ENCODE measurements around the gene TNRC6A.

TNRC6A gene

GRCh38 chr16:24723663-24724062, 5.8 kb upstream of the TNRC6A start:
- Histone ChIP-seq H3K4me1 (ENCODE audit: insufficient read depth, insufficient read length) (no peaks in the 10 kb centered on the region), H3K4me3 (ENCODE audit: insufficient read length, low read depth) (no peak overlapping the region), H3K9me3 (ENCODE audit: insufficient read depth, low read length) (no peaks in the 10 kb centered on the region), H3K36me3 (ENCODE audit: insufficient read depth, insufficient read length, low read length) (no peaks in the 10 kb centered on the region), H3K9ac (ENCODE audit: insufficient read length, low read depth) (no peak overlapping the region), H3K27me3 (ENCODE audit: insufficient read depth, insufficient read length) (no peaks in the 10 kb centered on the region)
- TF ChIP-seq ZNF274 (IDR thresholded peaks at IDR 0.05; ENCODE audit: low read depth, low read length) (no peak), SUZ12 (IDR thresholded peaks at IDR 0.05; ENCODE audit: extremely low read depth, insufficient read depth, insufficient read length) (no peak), YY1 (IDR thresholded peaks at IDR 0.05; ENCODE audit: insufficient read depth, insufficient read length) (no peak)
- no peak for DNase-seq (ENCODE audit: low read depth, low spot score)

DNA sequence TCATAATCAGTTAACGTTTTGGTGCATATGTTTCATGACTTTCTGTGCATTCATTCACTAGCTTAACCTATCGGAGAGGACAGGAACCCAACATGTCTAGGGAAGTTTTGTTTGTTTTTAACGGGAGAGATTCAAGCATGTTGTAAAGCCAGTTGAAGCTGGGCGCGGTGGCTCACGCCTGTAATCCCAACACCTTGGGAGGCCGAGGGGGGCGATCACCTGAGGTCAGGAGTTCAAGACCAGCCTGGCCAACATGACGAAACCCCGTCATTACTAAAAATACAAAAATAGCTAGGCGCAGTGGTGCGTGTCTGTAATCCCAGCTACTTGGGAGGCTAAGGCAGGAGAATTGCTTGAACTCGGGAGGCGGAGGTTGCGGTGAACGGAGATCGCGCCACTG, 1.4 kb upstream of the TNRC6A start:
- Histone ChIP-seq H3K9ac (ENCODE audit: insufficient read length, low read depth) (no peak overlapping the region), H3K36me3 (ENCODE audit: insufficient read depth, insufficient read length, low read length) (peaks cover 19% of the 10 kb centered on the region), H3K9me3 (ENCODE audit: insufficient read depth, low read length) (no peaks in the 10 kb centered on the region), H3K27me3 (ENCODE audit: insufficient read depth, insufficient read length) (no peaks in the 10 kb centered on the region), H3K4me3 (ENCODE audit: insufficient read length, low read depth) (no peak overlapping the region), H3K4me1 (ENCODE audit: insufficient read depth, insufficient read length) (no peaks in the 10 kb centered on the region)
- no peak for DNase-seq (ENCODE audit: low read depth, low spot score)
- TF ChIP-seq YY1 (IDR thresholded peaks at IDR 0.05; ENCODE audit: insufficient read depth, insufficient read length) = no peak
- no peak for TF ChIP-seq SUZ12 (IDR thresholded peaks at IDR 0.05; ENCODE audit: extremely low read depth, insufficient read depth, insufficient read length)
- TF ChIP-seq ZNF274 (IDR thresholded peaks at IDR 0.05; ENCODE audit: low read depth, low read length) = no peak

GRCh38 chr16:24728891-24729242, 584 bp upstream of the TNRC6A start:
- no peaks in the 10 kb centered on the region for H3K4me1 ChIP-seq (ENCODE audit: insufficient read depth, insufficient read length)
- peak overlapping the region; percentile 69 for H3K4me3 ChIP-seq (ENCODE audit: insufficient read length, low read depth)
- H3K36me3 ChIP-seq (ENCODE audit: insufficient read depth, insufficient read length, low read length) = peaks cover 28% of the 10 kb centered on the region
- no peaks in the 10 kb centered on the region for H3K27me3 ChIP-seq (ENCODE audit: insufficient read depth, insufficient read length)
- DNase-seq (ENCODE audit: low read depth, low spot score) = no peak
- H3K9me3 ChIP-seq (ENCODE audit: insufficient read depth, low read length) = no peaks in the 10 kb centered on the region
- TF ChIP-seq YY1 (IDR thresholded peaks at IDR 0.05; ENCODE audit: insufficient read depth, insufficient read length) = no peak
- TF ChIP-seq ZNF274 (IDR thresholded peaks at IDR 0.05; ENCODE audit: low read depth, low read length) = no peak
- no peak for TF ChIP-seq SUZ12 (IDR thresholded peaks at IDR 0.05; ENCODE audit: extremely low read depth, insufficient read depth, insufficient read length)
- H3K9ac ChIP-seq (ENCODE audit: insufficient read length, low read depth) = peak overlapping the region; percentile 78

DNA sequence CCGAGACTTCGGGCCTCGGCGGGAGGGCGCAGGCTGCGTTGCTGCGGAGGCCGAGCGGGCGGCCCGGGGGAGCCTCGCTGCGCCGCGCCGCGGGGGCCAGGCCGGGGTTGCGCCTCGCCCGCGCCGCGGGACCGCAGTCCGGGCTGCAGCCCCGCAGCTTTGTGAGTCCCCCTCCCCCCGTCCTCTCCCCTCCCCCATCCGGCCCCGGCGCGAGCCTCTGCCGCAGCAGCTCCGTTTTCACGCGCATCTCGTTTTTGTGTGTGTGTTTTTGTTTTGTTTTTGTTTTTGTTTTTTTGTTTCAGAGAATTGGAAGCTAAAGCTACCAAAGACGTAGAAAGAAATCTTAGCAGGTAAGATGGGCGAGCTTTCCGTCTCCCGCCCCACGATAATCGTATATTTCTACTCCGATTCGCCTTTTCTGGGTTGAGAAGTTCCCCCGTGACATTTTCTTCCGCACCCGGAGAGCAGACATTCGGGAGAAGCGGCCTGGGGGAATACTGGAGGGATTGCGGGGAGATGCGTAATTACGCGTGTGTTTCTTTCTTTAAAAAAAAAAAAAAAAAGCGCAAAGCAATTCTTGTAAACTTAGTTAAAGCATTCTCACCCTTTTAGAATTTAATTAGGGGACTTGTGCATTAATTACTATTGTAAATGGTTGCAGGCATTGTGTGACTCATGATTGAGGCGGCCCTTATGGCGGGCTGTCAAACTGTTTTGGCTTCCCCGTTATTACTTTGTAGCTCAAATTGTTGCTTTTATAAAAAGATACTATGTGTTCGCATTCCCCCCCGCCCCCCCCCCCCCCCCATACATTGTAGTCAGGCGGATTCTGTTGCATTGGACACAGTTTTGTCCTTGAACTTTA, 732 bp downstream of the TNRC6A start:
- peak overlapping the region; percentile 85 for H3K9ac ChIP-seq (ENCODE audit: insufficient read length, low read depth)
- TF ChIP-seq ZNF274 (IDR thresholded peaks at IDR 0.05; ENCODE audit: low read depth, low read length) = no peak
- no peak for TF ChIP-seq YY1 (IDR thresholded peaks at IDR 0.05; ENCODE audit: insufficient read depth, insufficient read length)
- H3K27me3 ChIP-seq (ENCODE audit: insufficient read depth, insufficient read length) = no peaks in the 10 kb centered on the region
- peak overlapping the region; percentile 69 for H3K4me3 ChIP-seq (ENCODE audit: insufficient read length, low read depth)
- DNase-seq (ENCODE audit: low read depth, low spot score) = no peak
- peaks cover 38% of the 10 kb centered on the region for H3K36me3 ChIP-seq (ENCODE audit: insufficient read depth, insufficient read length, low read length)
- H3K4me1 ChIP-seq (ENCODE audit: insufficient read depth, insufficient read length) = no peaks in the 10 kb centered on the region
- H3K9me3 ChIP-seq (ENCODE audit: insufficient read depth, low read length) = no peaks in the 10 kb centered on the region

DNA sequence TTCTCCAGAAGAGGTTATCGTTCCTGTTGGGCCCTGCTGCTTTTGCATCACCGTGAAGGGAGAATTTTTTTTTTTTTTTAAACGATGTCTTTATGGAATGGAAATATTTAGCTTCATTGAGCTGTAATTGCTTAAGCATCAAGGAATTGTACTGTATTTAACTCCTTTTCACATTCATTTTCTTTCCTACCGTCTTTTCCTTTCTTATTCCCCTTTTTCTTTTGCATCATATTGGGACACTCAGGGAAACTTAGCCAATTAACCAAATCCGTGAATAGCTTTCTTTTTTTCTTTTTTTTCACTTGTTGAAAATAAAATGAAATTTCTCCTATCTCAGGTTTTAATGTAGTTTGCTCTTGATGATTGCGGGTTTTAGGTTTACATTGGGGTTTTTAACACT, 1.5 kb downstream of the TNRC6A start:
- H3K27me3 ChIP-seq (ENCODE audit: insufficient read depth, insufficient read length) = no peaks in the 10 kb centered on the region
- no peaks in the 10 kb centered on the region for H3K4me1 ChIP-seq (ENCODE audit: insufficient read depth, insufficient read length)
- H3K4me3 ChIP-seq (ENCODE audit: insufficient read length, low read depth) = peak overlapping the region; percentile 69
- peak overlapping the region; percentile 46 for H3K9ac ChIP-seq (ENCODE audit: insufficient read length, low read depth)
- H3K36me3 ChIP-seq (ENCODE audit: insufficient read depth, insufficient read length, low read length) = peaks cover 38% of the 10 kb centered on the region
- no peak for DNase-seq (ENCODE audit: low read depth, low spot score)
- no peaks in the 10 kb centered on the region for H3K9me3 ChIP-seq (ENCODE audit: insufficient read depth, low read length)
- no peak for TF ChIP-seq YY1 (IDR thresholded peaks at IDR 0.05; ENCODE audit: insufficient read depth, insufficient read length)
- TF ChIP-seq ZNF274 (IDR thresholded peaks at IDR 0.05; ENCODE audit: low read depth, low read length) = no peak

- Histone ChIP-seq H3K9me3 (ENCODE audit: insufficient read depth, low read length) (no peaks in the 10 kb centered on the region), H3K27me3 (ENCODE audit: insufficient read depth, insufficient read length) (no peaks in the 10 kb centered on the region), H3K4me3 (ENCODE audit: insufficient read length, low read depth) (no peak overlapping the region), H3K36me3 (ENCODE audit: insufficient read depth, insufficient read length, low read length) (peaks cover 38% of the 10 kb centered on the region), H3K9ac (ENCODE audit: insufficient read length, low read depth) (no peak overlapping the region), H3K4me1 (ENCODE audit: insufficient read depth, insufficient read length) (no peaks in the 10 kb centered on the region)
- DNase-seq (ENCODE audit: low read depth, low spot score) = no peak
- no peak for TF ChIP-seq ZNF274 (IDR thresholded peaks at IDR 0.05; ENCODE audit: low read depth, low read length)
- no peak for TF ChIP-seq YY1 (IDR thresholded peaks at IDR 0.05; ENCODE audit: insufficient read depth, insufficient read length)
- TF ChIP-seq SUZ12 (IDR thresholded peaks at IDR 0.05; ENCODE audit: extremely low read depth, insufficient read depth, insufficient read length) = no peak
These were observed 2.4 kb downstream of the TNRC6A start for GRCh38 chr16:24731722-24732419.

DNA sequence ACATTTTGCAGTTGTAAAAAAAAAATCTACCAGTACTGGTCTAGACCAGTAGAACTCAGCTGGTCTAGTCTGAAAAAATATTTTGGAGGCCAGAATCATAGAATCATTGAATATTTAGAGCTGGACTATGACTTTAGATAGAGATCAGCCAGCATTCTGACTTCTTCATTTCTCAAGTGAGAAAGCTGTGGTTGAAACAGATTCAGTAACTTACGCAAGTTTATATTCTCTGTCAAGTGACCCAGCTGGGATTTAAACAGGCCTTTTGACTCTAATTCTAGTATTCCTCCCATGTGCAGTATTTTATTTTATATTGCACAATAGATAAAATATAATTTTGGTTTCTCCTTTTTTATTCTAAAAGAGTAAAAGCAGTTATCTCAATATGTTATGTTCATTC, 4.9 kb downstream of the TNRC6A start:
- DNase-seq (ENCODE audit: low read depth, low spot score) = no peak
- H3K4me1 ChIP-seq (ENCODE audit: insufficient read depth, insufficient read length) = no peaks in the 10 kb centered on the region

More for the DNA sequence above, 4.9 kb downstream of the TNRC6A start:
- Histone ChIP-seq H3K9ac (ENCODE audit: insufficient read length, low read depth) (no peak overlapping the region), H3K4me3 (ENCODE audit: insufficient read length, low read depth) (no peak overlapping the region), H3K27me3 (ENCODE audit: insufficient read depth, insufficient read length) (no peaks in the 10 kb centered on the region), H3K36me3 (ENCODE audit: insufficient read depth, insufficient read length, low read length) (peaks cover 52% of the 10 kb centered on the region), H3K9me3 (ENCODE audit: insufficient read depth, low read length) (no peaks in the 10 kb centered on the region)
- no peak for TF ChIP-seq SUZ12 (IDR thresholded peaks at IDR 0.05; ENCODE audit: extremely low read depth, insufficient read depth, insufficient read length)
- no peak for TF ChIP-seq ZNF274 (IDR thresholded peaks at IDR 0.05; ENCODE audit: low read depth, low read length)
- no peak for TF ChIP-seq YY1 (IDR thresholded peaks at IDR 0.05; ENCODE audit: insufficient read depth, insufficient read length)

Data from NT2/D1 (cell line).